NOMO-1 (cell line): ENCODE data around the gene OR4C3.
"Not testable (repeated sequence)": the region's sequence is repeated elsewhere in the genome, so short reads cannot be mapped to it uniquely, and the experiment has no call there.

Experiments
- DNase-seq, 2 experiments: peaks; one replicate each; lab custom pipeline; 2025; ENCODE audit not compliant: unreplicated experiment in 2 of 2; lab: John Stamatoyannopoulos, UW

Gene OR4C3

GRCh38 chr11:48324620-48325019 lies at the start of gene OR4C3:
Gene OR4C3 (plus strand): TSS chr11:48324920. CDS start chr11:48325022, 102 bp downstream.
- DNase-seq: not testable (repeated sequence)

- no peak for DNase-seq
Measured at GRCh38 chr11:48305923-48306322, 18.8 kb upstream of the OR4C3 start, which contains the start of gene OR4S1. Gene OR4S1 (plus strand): TSS chr11:48306223. CDS start chr11:48306223, 0 bp downstream.

GRCh38 chr11:48307760-48308386 lies 16.8 kb upstream of the OR4C3 start:
- peak; percentile 11 to 42 for DNase-seq

- DNase-seq: not testable (repeated sequence)
Measured at GRCh38 chr11:48313590-48313989, 11.1 kb upstream of the OR4C3 start.

GRCh38 chr11:48319813-48320212 lies 4.9 kb upstream of the OR4C3 start:
- not testable (repeated sequence) for DNase-seq

- no peak for DNase-seq
Measured at GRCh38 chr11:48341466-48341865, 16.7 kb downstream of the OR4C3 start.

- not testable (repeated sequence) for DNase-seq
Measured at GRCh38 chr11:48342505-48342904, 17.8 kb downstream of the OR4C3 start.

GRCh38 chr11:48346286-48346685 lies 21.6 kb downstream of the OR4C3 start:
- DNase-seq: not testable (repeated sequence)

- no peak for DNase-seq
Measured at GRCh38 chr11:48354013-48354412, 29.3 kb downstream of the OR4C3 start.

GRCh38 chr11:48354677-48355076 lies 30.0 kb downstream of the OR4C3 start:
- no peak for DNase-seq

GRCh38 chr11:48361289-48361688 lies 36.6 kb downstream of the OR4C3 start:
- not testable (repeated sequence) for DNase-seq

- DNase-seq: no peak
Measured at GRCh38 chr11:48366365-48366764, 41.6 kb downstream of the OR4C3 start, which contains the start of gene OR4C5. Gene OR4C5 (minus strand): TSS chr11:48366465. CDS start chr11:48366465, 0 bp downstream.
